SH-SY5Y (cell line): ENCODE measurements around the gene DPP4.

ENCODE experiments used
- GATA2 ChIP-seq: IDR thresholded peaks from 2 replicates; pipeline ENCODE4 v1.6.1; 2011; ENCODE audit warnings: mild to moderate bottlenecking, low read depth, low read length
- GATA3 ChIP-seq: IDR thresholded peaks from 2 replicates; pipeline ENCODE4 v1.6.1; 2011; ENCODE audit warnings: low read depth, mild to moderate bottlenecking, low read length, moderate library complexity

GRCh38 chr2:162092008-162092390 is 18.0 kb upstream of the DPP4 start:
- TF ChIP-seq GATA2 (no peak), GATA3 (no peak)
